HPDE6-E6E7 (cell line): ENCODE measurements around the gene LRMDA.

Experiments used
- DNase-seq: peaks from one replicate; pipeline ENCODE4 v3.0.0; 2011; ENCODE audit warnings: missing footprints; ENCODE audit errors: extremely low spot score

LRMDA gene

DNA sequence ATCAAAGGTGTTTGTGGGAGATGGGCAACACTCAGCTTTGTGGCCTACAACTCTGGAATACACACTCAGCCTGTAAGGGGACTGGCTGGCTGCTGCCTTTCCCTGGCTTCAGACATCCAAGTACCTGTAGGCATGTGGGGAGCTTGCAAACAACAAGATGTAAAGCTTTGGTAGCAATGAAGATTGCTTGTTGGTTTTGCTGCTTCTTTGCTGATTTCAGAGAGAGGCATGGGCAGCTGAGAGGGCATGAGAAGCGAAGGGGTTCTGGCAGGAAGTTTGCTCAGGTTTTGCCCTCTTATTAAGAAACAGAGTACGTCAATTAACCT lies 434.8 kb downstream of the LRMDA start:
- DNase-seq = no peak

DNA sequence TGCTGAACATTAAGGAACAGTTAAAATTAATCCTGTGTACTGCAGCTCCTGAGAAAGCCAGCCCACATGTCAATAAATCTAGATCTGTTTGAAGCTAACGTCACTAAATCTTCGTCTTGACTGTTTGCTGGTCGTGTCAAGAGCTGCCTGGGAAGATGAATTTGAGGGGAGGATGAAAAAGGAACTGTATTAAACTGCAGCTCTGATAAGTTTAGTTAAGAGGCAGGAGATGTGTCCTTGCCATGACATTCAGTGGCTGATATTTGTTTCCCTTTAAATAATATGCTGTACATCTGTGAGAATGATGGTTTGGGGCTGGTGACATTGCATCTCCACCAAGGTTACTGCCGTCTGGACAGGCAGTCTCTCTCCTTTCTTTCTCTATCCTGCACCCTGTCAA lies 435.3 kb downstream of the LRMDA start:
- DNase-seq = no peak

DNA sequence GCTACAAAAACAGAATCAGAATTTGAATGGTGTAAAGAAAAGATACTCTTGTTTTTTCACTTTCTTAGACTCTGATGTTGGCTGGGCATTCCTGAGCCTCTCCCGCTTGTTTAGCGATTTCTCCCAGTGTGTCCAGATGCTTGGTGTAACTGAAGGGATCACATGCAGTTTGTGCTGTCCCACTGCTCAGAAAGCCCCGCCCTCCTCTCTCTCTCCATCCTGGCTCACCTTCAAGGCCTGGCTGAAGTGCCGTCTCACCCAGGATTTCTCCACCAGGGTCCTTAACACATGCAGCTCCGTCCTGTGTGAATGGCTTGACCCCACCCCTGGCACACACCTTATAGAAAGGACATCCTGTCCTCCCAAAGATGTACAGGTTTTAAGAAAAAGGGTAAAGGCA lies 437.1 kb downstream of the LRMDA start:
- DNase-seq = no peak

DNA sequence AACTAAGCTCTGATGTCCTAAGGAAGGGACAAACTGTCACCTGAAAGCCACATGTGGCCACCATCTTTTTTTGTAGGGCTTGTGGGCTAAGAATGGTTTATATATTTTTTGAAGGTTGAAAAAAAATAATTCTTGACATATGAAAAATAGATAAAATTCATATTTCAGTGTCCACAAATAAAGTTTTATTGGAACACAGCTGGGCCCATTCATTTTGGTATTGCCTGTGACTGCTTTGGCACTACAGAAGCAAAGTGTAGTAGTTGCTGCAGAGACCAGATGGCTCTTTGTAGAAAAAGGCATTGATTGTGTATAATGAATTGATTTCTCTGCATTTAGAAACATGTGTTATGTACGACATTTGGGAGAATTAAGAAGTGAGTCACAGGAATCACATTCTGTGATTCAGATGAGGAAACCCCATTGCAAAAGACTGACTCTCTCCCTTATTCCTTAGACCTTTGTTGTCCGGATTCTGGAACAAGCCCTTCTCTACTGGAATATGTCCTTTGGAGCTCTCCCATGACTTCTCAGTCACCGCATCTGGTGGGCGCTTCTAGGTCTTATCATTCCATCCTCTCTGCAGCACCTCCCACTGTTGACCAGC lies 438.7 kb downstream of the LRMDA start:
- DNase-seq = no peak

DNA sequence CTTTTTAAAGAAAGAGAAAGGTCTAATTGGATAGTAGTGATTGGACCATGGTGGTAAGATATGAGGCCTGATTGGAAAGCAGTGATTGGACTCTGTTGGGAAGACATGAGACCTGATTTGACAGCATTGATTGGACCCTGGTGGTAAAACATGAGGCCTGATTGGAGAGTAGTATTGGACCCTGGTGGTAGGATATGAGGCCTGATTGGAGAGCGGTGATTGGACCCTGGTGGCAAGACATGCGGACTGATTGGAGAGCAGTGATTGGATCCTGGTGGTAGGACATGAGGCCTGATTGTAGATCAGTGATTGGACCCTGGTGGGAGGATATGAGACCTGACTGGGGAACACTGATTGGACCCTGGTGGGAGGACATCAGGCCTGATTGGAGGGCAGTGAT lies 444.3 kb downstream of the LRMDA start:
- DNase-seq = no peak

DNA sequence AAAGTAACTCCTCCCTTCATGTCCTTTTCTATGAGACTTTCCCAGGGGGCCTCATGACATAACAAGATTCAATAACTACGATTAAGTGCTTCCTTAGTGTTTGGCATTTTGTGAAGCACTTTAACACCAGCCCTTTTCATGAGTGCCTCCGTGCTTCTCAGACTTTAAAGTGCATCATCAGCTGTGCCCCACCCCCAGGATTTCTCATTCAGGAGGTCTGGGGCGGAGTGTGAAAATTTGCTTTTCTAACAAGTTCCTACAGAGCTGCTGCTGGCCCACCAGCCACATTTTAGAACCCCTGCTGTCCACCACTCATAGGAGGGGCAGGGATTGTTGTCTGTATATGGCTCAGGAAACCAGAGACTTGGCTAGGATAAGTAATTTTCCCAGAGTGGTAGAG lies 445.3 kb downstream of the LRMDA start:
- no peak for DNase-seq

DNA sequence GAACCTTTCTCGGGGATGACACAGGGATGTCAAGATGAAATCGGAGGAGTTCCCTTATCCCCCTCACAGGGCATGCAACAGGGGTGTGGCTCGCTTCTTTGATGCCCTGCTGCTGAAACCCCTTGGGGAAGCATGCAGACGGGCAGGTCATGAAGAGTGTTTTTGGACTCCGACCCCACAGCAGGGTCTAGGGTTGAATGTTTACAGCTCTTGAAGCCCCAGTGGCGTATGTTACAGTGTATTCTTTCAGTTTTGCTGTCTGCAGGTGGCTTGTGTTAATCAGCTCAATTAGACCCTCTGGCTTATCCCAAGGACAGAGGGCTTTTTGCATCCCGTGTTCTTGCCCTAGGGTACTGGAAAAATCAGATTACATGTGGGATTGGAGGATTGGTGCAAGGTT lies 446.5 kb downstream of the LRMDA start:
- no peak for DNase-seq

DNA sequence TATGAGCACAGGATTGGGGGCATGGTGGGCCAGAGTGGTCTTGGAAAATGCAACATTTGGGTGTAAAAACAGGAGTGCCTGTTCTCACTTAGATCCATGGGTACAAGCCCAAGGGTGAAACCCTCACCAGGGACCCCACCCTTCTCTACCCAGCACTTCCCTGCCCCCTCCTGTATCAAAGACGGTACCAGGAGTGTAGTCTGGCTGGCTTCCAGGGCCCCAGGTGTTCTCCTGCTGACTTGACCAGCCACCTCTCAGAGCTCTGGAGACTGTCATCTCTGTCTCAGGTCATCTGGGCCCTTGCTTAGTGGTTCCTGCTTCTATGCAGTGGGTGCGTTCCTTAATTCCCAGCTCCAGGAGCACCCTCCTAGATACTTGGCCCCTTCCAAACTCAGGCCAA lies 447.2 kb downstream of the LRMDA start:
- no peak for DNase-seq

DNA sequence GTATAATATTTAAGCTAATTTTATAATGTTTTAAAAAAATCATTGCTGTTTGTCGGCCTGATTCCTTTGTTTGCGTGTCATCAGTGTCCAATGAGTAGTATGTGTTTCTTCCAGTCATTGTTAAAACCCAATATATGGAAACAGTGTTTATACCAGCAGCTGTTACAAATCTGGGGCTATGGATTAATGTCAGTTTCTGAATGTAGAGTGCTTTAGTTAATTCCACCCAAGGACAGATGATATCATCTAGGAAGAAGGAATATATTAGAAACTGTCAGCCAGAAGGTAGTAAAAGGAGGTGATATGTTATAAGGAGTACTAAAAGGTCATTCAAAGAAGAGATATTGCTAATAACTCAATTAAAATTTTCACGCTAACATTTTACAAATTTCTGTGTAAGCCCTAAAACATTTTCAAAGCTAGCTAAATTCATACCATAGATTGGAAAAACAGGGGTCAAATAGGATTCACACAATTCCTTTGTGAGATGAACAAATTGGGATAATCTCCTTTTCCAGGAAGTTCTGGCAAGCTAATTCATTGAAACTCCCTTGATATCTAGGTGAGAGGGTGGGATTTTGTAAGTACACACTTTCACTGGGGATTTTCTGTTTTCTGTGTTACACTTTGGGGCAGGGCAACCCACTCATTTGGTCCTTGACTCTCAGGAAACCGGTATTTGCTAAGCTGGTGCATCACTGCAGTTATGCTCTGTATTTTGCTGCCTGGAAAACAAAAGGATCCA lies 448.8 kb downstream of the LRMDA start:
- DNase-seq = no peak

DNA sequence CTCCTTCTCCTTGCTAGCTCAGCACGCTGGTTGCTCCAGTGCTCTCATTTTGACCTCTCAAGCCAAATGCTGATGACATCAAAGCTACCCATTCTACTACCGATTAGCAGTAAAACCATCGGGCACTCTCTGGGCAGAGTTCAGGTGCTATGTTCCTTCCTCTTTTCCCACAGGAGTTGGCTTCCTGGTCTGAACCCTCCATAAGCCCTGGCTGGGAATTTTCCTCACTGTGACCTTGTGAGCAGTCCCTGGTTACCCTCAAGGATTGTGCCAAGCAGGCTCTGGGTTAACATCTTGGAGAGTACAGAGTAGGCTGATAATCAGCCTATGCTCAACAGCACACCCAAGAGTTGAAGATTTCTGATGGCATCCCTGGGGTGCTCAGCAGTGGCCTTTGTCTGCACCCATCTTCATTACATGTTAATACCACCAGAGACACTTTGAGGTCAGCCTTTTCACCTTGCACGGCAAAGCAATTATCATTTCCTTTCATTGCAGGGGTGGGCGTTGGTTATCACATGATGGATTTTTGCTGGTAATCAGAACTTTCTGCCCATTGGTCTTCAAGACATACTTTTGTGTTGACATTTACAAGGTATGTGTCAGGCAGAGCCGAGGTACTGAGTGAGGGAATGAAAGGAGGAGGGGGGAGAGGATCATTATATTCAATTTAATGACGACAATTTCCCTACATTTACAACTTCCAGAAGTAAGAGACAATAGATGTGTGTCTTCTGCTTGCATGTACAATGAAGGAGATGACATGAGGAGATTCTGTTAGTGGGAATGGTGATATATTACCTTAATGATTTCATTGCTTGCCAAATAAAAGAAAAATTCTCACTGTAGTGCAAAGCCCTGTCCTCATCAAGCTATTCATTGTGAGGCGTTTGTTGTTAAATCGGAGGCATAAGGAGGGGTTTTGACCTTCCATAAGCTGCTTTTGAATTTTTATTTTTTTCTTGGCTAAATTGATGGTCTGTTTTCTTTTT lies 452.0 kb downstream of the LRMDA start:
- no peak for DNase-seq

DNA sequence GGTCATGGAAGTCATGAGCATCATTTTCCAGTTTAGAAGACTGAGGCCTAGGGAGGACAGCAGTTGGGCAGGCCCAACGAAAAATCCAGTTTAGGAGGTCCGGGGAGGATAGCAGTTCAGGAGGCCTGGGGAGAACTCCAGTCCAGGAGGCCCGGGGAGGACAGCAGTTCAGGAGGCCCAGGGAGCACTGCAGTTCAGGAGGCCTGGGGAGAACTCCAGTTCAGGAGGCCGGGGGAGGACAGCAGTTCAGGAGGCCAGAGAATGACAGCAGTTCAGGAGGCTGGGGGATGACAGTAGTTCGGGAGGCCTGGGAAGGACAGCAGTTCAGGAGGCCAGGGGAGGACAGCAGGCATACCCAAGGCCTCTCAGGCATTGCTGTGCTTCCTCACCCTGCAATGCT lies 453.4 kb downstream of the LRMDA start:
- no peak for DNase-seq

DNA sequence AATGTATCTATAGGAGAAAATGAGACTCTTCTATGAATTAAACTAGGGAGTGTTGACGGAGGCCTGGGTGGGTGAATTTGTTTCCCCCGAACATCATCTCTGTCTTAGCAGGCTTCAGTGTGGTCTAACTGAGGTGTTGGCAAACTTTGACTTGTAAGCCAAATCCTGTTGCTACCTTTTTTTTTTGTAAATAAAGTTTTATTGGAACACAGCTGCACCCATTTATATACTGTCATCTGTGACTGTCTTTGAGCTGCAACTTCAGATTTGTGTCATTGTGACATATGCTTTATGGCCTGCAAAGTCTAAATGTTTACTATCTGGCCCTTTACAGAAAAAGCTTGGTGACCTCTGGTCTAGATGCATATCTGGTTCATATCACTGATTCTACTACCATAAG lies 455.9 kb downstream of the LRMDA start:
- DNase-seq = no peak

DNA sequence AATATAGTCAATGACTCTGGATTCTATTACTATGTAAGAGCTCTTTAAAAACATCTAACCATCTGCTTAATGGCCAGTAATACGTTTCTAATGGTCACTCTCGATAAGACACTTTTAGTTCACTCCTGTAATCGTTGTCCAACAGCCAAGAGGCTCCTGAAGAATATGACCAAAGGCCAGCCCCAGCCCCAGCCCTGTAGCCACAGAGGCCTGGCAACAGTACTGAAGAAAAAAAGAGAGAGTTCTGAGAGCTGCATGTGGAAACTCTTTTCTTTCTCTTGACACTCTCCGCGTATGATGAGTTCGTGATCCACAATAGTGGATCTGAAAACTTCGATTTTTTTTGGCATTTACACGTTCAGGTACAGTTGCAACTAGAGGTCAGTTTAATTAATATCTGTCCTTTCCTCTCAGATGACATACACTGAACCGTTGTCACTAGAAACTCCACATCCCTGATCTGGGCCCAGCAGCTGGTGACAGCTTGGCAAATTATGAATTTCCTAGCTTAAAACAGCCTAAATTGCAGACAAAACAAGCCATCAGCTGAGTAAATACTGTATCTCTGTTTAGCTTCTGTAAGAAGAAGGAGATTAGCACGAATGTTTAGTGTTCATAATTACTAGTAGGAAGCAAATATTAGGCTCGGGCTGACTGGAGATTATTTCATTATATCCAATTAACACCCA lies 456.7 kb downstream of the LRMDA start:
- DNase-seq = no peak

DNA sequence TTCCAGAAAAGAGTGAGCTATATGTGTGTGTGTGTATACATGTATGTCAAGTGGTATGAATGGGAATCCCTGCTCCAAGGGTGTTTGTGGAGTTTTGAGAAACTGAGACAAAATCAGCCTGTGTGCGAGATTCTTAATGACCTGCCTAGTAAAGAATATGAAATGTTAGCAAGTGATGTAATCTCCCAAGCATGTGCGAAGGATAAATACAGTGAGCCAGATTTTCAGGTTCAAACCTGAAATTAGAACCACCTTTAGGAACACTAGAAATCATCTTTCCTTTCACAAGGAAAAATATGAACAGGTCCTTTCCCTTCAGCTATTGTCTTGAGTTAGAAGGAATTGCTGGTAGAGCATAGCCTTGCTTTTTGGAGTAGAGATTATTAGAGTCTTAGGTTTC lies 457.6 kb downstream of the LRMDA start:
- no peak for DNase-seq

DNA sequence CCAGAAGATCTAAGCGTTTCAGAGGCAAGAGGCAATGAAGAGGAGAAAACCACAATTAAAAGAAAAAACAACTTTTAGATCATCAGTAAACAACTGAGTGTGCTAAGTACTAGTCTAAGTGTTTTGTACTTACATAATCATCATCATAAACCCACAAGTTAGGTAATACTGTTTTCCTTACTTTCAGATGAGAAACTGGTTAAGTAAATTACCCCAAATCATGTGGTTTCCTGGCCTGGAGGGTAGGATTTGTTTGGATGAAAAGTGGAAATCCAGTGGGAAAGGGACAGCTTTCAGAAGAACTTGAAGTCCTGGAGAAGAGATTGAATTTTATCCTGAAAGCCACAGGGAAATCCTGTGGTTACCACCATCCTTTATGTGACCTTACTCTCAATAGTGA lies 463.3 kb downstream of the LRMDA start:
- DNase-seq = no peak

DNA sequence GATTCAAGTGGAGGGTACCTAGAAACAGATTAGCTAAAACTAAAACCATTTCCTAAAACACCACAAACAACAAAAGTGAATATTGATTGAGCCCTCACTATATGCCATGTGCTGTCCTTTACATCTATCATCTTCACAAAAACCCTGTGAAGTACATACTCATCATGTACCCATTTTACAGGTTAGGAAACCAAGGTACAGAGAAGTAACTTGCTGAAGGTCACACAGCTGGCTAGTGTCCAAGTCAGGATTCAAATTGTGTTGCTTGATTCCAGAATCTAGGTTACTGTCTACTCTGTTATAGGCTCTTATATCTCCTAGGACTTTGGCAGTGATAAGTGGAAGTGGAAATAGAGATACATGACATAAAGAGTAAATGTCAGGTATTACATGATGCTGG lies 463.8 kb downstream of the LRMDA start:
- DNase-seq = no peak

DNA sequence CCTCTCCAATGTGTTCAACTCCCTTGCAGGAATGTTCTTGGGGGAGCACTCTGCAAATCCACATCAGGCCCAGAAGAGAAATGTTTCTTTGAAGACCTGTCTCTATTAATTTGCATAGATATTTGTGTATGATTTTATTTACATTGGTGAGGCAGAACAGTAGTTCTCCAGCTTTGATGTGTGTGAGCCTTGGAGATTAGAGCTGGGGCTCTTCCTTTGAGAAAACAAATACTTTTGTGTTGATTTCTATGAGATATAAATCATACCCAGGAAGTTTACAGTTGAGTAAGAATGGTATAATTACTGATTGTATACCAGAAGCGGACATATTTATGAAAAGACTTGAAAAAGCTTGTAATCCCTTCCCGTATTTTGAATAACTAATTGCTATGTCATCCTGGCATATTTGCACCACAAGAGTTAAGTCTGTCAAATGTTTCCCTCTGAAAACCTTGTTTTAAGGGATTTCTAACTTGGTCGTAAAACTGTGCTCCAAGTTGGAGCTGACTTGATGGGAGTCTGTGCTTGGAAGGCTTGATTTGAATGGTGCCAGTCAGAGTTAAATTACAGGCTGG lies 468.5 kb downstream of the LRMDA start:
- DNase-seq = no peak

DNA sequence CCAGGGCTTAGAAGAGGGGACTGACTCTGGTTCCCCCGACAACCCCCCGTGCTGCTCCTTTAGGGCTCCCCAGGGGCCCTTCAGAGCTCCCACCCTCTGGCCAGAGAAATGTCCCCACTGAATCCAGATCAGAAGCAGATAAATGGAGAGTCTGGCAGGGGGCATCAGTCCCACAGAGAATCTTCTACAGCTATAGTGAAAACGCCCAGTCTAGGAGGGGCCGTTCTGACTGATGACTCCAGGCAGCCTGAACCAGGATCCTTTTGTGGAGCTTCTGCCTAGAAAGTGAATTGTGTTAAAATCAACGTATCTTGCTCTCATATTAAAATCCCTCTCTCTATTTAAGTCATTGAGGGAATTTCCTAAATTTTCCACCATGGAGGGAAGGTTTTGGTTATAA lies 471.4 kb downstream of the LRMDA start:
- no peak for DNase-seq

DNA sequence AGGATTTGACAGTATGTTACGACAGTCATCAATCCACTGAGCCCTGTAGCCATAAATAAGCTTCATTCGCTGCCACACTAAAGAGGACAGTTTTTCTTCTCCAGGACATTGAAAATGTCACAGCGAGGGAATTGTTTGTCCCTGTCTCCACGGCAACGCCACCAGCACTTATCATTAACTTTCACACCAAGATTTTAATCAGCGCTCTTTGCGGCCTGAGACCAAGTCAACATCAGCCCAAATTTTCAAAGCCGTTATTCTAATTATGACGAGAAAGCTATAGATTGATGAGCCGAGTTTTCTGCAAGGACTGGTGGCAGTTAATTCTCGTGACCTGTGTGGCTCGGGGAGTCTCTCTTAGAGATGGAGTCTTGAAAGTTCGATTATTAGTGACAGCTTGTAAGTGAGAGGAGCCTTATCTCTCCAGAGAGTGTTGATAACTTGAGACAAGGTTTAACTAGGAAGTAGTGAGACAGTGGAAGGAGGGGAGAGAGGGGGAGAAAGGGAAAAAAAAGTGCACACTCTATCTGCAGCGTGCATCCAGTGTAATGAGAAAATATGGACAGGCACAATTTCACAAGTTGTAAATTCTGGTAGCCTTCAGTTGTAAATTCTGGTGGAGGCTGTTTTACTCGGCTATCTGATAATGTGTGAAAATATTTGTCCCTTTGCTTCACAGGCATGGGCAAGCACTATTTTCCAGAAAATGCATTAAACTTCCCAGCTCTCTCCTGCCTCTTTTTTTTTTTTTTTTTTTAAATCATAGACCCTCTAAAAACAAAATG lies 473.3 kb downstream of the LRMDA start:
- DNase-seq = no peak

DNA sequence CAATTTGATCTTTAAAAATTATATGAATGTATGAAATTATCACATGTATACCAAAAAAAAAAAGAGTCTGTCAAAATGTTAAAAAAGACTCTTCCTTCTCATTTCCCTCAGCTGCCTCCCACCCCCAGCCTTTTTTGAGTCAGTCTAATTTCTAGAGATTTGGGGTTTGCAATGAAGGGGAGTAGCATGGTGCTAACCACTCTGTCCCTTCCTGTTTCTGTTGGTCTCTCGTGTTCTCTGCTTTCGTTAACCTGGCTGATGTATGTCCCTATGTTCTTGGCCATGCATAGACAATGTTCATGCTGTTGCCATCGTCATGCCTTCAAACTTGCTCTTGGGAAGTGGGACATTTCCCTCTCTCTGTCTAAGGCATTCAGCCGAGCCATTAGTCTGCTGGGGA lies 474.1 kb downstream of the LRMDA start:
- no peak for DNase-seq

DNA sequence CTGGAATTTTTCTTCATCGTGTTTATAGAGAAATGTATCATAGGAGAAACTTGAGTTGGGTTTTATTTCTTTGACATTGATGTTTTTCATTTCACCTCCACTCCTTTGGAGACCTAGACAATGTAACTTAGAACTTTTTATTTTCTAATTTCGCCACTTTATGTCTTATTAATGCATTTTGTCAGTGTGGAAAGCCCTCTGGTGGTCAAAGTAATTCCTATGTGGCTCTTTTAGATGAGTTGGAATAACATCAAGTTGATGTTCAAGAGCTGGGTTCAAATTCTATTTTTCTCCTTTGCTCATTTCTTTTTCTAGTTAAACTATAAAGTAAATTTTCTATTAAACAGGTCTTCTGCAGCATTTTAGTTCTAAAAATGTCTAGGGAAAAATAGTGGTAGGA lies 478.6 kb downstream of the LRMDA start:
- no peak for DNase-seq
